Measurements from ENCODE around the gene ATF6.

GRCh38 chr1:161868832-161869231 lies 102.7 kb downstream of the ATF6 start:
- TF ChIP-seq CTCF (conservative IDR thresholded peaks at IDR 0.05), result no peak
- TF ChIP-seq ZFX (IDR thresholded peaks at IDR 0.05), result no peak

Measured in C4-2B (cell line).